ENCODE data around the gene SPATS2. TPM values are rescaled to one million over a fixed set of nuclear protein-coding genes. Genes with fewer than 3 reads are reported as not detected.

SPATS2 gene
- total RNA-seq, 4 donors from 2014 or later, result 3.3 to 46.0 (median 16.0) TPM

- H3K4me3 ChIP-seq, result no peak overlapping the region
- no peaks in the 10 kb centered on the region for H3K9me3 ChIP-seq
- no peak overlapping the region for H3K27ac ChIP-seq
- DNase-seq, result no peak
- TF ChIP-seq CTCF (IDR thresholded peaks at IDR 0.05) (no peak), POLR2A (IDR thresholded peaks at IDR 0.05) (no peak)
- H3K36me3 ChIP-seq, result no peaks in the 10 kb centered on the region
- H3K27me3 ChIP-seq, result no peaks in the 10 kb centered on the region
- H3K4me1 ChIP-seq, result peaks cover 0 to 12% of the 10 kb centered on the region in 2 donors
- intact Hi-C loops (cut with DNase I; ENCODE audit: low total_unique reads), result no loop called here
Observed at GRCh38 chr12:49536526-49537071, 169.3 kb downstream of the SPATS2 start.

DNA sequence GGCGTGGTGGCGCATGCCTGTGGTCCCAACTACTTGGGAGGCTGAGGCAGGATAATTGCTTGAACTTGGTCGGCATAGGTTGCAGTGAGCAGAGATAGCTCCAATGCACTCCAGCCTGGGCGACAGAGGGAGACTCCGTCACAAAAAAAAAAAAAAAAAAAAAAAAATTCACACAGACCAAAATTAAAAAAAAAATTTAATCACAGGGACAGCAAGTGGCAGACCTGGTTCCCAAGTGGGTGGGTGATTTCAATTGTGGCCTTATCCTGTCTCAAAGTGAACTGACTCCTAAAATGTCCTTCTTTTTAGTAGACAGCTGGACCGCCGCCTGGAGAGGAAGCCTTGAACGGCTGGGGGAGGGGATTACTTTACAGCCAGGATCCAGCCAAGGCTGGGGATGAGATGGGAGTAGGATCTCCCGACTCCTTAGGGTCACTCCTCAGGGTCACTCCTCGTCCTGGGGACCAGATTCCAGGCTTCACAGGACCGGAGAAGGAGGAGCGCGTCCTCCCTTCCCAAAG, 170.0 kb downstream of the SPATS2 start:
- Histone ChIP-seq H3K4me1 (peaks cover 0 to 12% of the 10 kb centered on the region in 2 donors), H3K27ac (no peak overlapping the region), H3K4me3 (peak overlapping the region in 1 of 2 donors; percentile 45), H3K27me3 (no peaks in the 10 kb centered on the region), H3K9me3 (no peaks in the 10 kb centered on the region), H3K36me3 (no peaks in the 10 kb centered on the region)
- intact Hi-C loops (cut with DNase I; ENCODE audit: low total_unique reads), result no loop called here
- TF ChIP-seq CTCF (IDR thresholded peaks at IDR 0.05) (no peak), POLR2A (IDR thresholded peaks at IDR 0.05) (no peak)
- no peak for DNase-seq

DNA sequence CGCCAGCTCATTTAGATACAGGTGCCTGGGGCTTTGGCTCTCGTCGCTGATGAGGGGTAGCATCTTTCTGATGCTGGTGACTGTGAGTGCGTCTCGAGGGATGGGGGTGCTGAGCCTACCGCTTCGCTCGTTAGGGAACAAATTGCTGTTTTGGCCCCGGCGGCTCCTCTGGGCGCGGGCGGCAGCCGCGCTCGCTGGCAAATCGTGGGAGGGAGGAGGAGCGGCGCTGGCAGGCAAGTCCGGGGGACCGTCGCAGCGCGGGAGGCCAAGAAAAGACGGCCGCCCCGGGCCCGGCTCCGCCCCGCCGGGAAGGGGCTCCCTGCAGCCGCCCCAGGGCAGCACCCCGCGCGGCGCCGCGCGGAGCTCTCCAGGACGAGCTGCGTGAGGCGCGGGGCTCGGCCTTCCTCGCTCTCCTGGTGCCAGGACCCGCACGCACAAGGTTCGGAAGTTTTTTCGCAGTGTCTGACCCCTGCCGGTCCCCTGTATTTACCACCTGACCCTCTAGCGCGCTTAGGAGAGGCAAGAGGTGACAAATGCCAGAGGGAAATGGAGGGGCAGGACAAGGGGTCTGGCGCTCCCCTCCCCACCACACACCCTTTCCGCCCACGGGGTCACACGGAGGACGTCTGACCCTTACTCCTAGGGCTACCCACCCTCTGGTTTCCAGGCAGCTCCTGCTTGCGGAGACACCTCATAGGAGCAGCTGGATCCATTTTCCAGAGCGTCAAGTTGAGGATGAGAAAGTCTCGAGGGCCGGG, 170.7 kb downstream of the SPATS2 start:
- H3K4me3 ChIP-seq, result peak overlapping the region; percentile 38 to 45
- no peaks in the 10 kb centered on the region for H3K9me3 ChIP-seq
- H3K27ac ChIP-seq, result no peak overlapping the region
- DNase-seq, result no peak
- no peaks in the 10 kb centered on the region for H3K27me3 ChIP-seq
- H3K36me3 ChIP-seq, result no peaks in the 10 kb centered on the region
- intact Hi-C loops (cut with DNase I; ENCODE audit: low total_unique reads), result no loop called here
- TF ChIP-seq POLR2A (IDR thresholded peaks at IDR 0.05) (no peak), CTCF (IDR thresholded peaks at IDR 0.05) (no peak)
- peaks cover 0 to 12% of the 10 kb centered on the region in 2 donors for H3K4me1 ChIP-seq

- Histone ChIP-seq H3K36me3 (no peaks in the 10 kb centered on the region), H3K4me1 (peaks cover 0 to 12% of the 10 kb centered on the region in 2 donors), H3K4me3 (peak within 1 kb of the TSS; percentile 38 to 45), H3K27ac (no peak within 1 kb of the TSS), H3K27me3 (no peaks in the 10 kb centered on the region), H3K9me3 (no peaks in the 10 kb centered on the region)
- intact Hi-C loops (cut with DNase I; ENCODE audit: low total_unique reads), result no loop called here
- no peak for TF ChIP-seq CTCF (IDR thresholded peaks at IDR 0.05)
- no peak for TF ChIP-seq POLR2A (IDR thresholded peaks at IDR 0.05)
- peak; percentile 67 to 70 for DNase-seq
Observed at GRCh38 chr12:49538510-49539403, 171.5 kb downstream of the SPATS2 start, which contains the start of gene KCNH3. Gene KCNH3, plus strand, starts transcription at chr12:49539030. Its CDS starts 387 bp downstream, at chr12:49539417.
